Trophoblast cell (in vitro differentiated cells and primary cell): ENCODE results near the gene RFPL3.

Source experiments
- DNase-seq, 2 donors: peaks; one replicate each; pipeline ENCODE4 v3.0.0-alpha.2; 2016
- H2AFZ ChIP-seq: 2 replicates; pipeline ENCODE4 v1.6.1; 2013; ENCODE audit warnings: low read length, moderate library complexity, mild to moderate bottlenecking; ENCODE audit not compliant: insufficient read depth, poor library complexity
- H2AK5ac ChIP-seq: 2 replicates; pipeline ENCODE4 v1.6.1; 2013; ENCODE audit warnings: mild to moderate bottlenecking, low read length
- H2BK120ac ChIP-seq: 2 replicates; pipeline ENCODE4 v1.6.1; 2013; ENCODE audit warnings: low read length, mild to moderate bottlenecking, moderate library complexity; ENCODE audit not compliant: insufficient read depth, poor library complexity
- H2BK12ac ChIP-seq: 2 replicates; pipeline ENCODE4 v1.6.1; 2013; ENCODE audit warnings: mild to moderate bottlenecking, low read length, moderate library complexity
- H2BK5ac ChIP-seq: 2 replicates; pipeline ENCODE4 v1.6.1; 2013; ENCODE audit warnings: low read length, low read depth, moderate library complexity, mild to moderate bottlenecking; ENCODE audit not compliant: poor library complexity
- H3K14ac ChIP-seq: 2 replicates; pipeline ENCODE4 v1.6.1; 2013; ENCODE audit warnings: mild to moderate bottlenecking, low read length
- H3K18ac ChIP-seq: 2 replicates; pipeline ENCODE4 v1.6.1; 2013; ENCODE audit warnings: mild to moderate bottlenecking, low read length
- H3K23ac ChIP-seq: 2 replicates; pipeline ENCODE4 v1.6.1; 2013; ENCODE audit warnings: low read length
- H3K27ac ChIP-seq: 2 replicates; pipeline ENCODE4 v1.5.1; 2013; ENCODE audit warnings: low read depth, mild to moderate bottlenecking, inconsistent platforms, low read length, moderate library complexity
- H3K27me3 ChIP-seq: 2 replicates; pipeline ENCODE4 v1.6.1; 2013; ENCODE audit warnings: inconsistent platforms, mild to moderate bottlenecking, low read length, moderate library complexity; ENCODE audit not compliant: insufficient read depth
- H3K36me3 ChIP-seq, 2 experiments: 1 replicate in 1 of 2; 2 replicates in 1 of 2; pipeline ENCODE4 v1.6.1; 2013; ENCODE audit warnings: low read length in 2 of 2, mild to moderate bottlenecking in 2 of 2, moderate library complexity in 1 of 2; ENCODE audit not compliant: insufficient read depth in 2 of 2, control insufficient read depth in 1 of 2
- H3K4ac ChIP-seq: 2 replicates; pipeline ENCODE4 v1.6.1; 2013; ENCODE audit warnings: low read depth, mild to moderate bottlenecking, low read length, moderate library complexity
- H3K4me1 ChIP-seq, 2 experiments: 1 replicate in 1 of 2; 2 replicates in 1 of 2; pipeline ENCODE4 v1.6.1; 2013; ENCODE audit warnings: low read length in 2 of 2, mild to moderate bottlenecking in 2 of 2, moderate library complexity in 1 of 2; ENCODE audit not compliant: insufficient read depth in 2 of 2, control insufficient read depth in 1 of 2
- H3K4me2 ChIP-seq: 2 replicates; pipeline ENCODE4 v1.6.1; 2013; ENCODE audit warnings: inconsistent platforms, mild to moderate bottlenecking, low read length, moderate library complexity
- H3K4me3 ChIP-seq: 2 replicates; pipeline ENCODE4 v1.5.1; 2013; ENCODE audit warnings: mild to moderate bottlenecking, low read depth, low read length, inconsistent platforms
- H3K79me1 ChIP-seq: one replicate; pipeline ENCODE4 v1.6.1; 2013; ENCODE audit warnings: low read length
- H3K79me2 ChIP-seq: 2 replicates; pipeline ENCODE4 v1.6.1; 2013; ENCODE audit warnings: low read length, mild to moderate bottlenecking; ENCODE audit not compliant: control insufficient read depth, insufficient read depth, poor library complexity
- H3K9ac ChIP-seq: 2 replicates; pipeline ENCODE4 v1.6.1; 2013; ENCODE audit warnings: mild to moderate bottlenecking, low read length
- H3K9me3 ChIP-seq: 2 replicates; pipeline ENCODE4 v1.6.1; 2013; ENCODE audit warnings: low read depth, mild to moderate bottlenecking, control low read depth, inconsistent platforms, low read length; ENCODE audit not compliant: insufficient read depth
- H4K12ac ChIP-seq: 2 replicates; pipeline ENCODE4 v1.6.1; 2013; ENCODE audit warnings: low read depth, mild to moderate bottlenecking, low read length, moderate library complexity
- H4K8ac ChIP-seq: 2 replicates; pipeline ENCODE4 v1.6.1; 2013; ENCODE audit warnings: low read depth, mild to moderate bottlenecking, low read length, moderate library complexity
- H4K91ac ChIP-seq: one replicate; pipeline ENCODE4 v1.6.1; 2013; ENCODE audit warnings: low read depth, mild to moderate bottlenecking, low read length, moderate library complexity
- WGBS: extraction: QIAGEN DNeasy Blood & Tissue Kit; methylation state at CpG from one replicate; pipeline ENCODE4 v1.1.7; 2013; ENCODE audit warnings: missing lambda C conversion rate; ENCODE audit not compliant: insufficient read length, insufficient coverage; ENCODE audit errors: extremely low coverage; 5-methylcytosine and 5-hydroxymethylcytosine counted together

RFPL3 gene

GRCh38 chr22:32326647-32327046 is 31.0 kb upstream of the RFPL3 start:
- Histone ChIP-seq H2BK12ac (no peak overlapping the region), H3K9me3 (peaks cover 2% of the 10 kb centered on the region), H2BK120ac (no peak overlapping the region), H3K4me1 (no peaks in the 10 kb centered on the region), H4K8ac (no peak overlapping the region), H3K79me1 (no peaks in the 10 kb centered on the region), H3K4ac (no peak overlapping the region), H2AK5ac (no peak overlapping the region), H2BK5ac (no peak overlapping the region), H4K12ac (no peak overlapping the region), H3K27me3 (no peaks in the 10 kb centered on the region), H3K36me3 (no peaks in the 10 kb centered on the region), H3K4me3 (no peak overlapping the region), H3K9ac (no peak overlapping the region), H4K91ac (no peak overlapping the region), H3K4me2 (no peak overlapping the region), H3K23ac (no peak overlapping the region), H3K14ac (no peak overlapping the region), H3K79me2 (no peaks in the 10 kb centered on the region), H3K27ac (no peak overlapping the region), H3K18ac (no peak overlapping the region), H2AFZ (no peak overlapping the region)
- no peak for DNase-seq
- WGBS = no CpG with 5 or more reads among the region's 10 CpGs

DNA sequence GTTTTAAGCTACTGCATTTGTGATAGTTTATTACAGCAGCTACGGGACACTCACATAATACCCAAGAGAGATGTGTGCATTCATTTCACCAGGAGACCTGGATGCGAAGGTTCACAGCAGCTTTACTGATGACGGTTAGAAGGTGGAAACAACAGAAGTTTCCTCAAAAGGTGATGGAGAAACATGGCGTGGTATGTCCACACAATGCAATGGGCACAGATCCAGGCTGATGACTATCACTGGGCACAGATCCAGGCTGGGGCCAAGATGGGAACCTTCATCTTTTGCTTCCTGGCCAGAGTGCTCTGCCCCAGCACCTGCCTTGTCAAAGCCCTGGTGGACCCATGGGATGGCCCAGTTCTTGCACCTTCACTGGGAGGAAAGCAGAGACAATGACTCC is 30.6 kb upstream of the RFPL3 start:
- Histone ChIP-seq H4K91ac (no peak overlapping the region), H2AK5ac (no peak overlapping the region), H4K12ac (no peak overlapping the region), H3K27ac (no peak overlapping the region), H3K4ac (no peak overlapping the region), H2AFZ (no peak overlapping the region), H3K79me2 (no peaks in the 10 kb centered on the region), H2BK120ac (no peak overlapping the region), H3K4me3 (no peak overlapping the region), H2BK12ac (no peak overlapping the region), H2BK5ac (no peak overlapping the region), H3K79me1 (no peaks in the 10 kb centered on the region), H3K23ac (no peak overlapping the region), H3K14ac (no peak overlapping the region), H3K27me3 (no peaks in the 10 kb centered on the region), H3K9me3 (peaks cover 2% of the 10 kb centered on the region), H3K9ac (no peak overlapping the region), H4K8ac (no peak overlapping the region), H3K36me3 (no peaks in the 10 kb centered on the region), H3K18ac (no peak overlapping the region), H3K4me1 (no peaks in the 10 kb centered on the region), H3K4me2 (no peak overlapping the region)
- WGBS = no CpG with 5 or more reads among the region's 4 CpGs
- no peak for DNase-seq

DNA sequence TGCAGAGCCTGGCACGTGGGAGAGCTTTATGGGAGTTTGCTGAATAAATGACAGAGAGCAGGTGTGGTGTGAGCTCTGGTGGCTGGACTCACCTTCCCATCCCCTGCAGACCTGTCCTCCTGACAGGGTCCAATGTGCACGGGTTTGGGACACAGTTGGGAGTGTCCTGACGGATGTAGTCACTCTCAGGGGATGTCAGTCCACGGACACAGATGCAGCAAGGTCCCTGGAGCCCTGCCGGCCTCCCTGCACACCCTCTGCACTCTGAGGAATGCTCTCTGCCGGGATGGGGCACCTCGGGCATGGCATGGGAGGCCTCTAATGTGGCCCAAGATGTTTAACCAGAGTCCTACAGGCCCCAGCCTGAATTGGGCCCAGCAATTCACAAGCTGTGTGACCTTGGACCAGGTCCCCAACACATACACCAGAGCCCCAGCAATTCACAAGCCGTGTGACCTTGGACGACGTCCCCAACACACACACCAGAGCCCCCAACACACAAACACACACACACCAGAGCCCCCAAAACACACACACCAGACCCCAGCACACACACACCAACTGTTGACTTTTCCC is 30.0 kb upstream of the RFPL3 start:
- H3K79me1 ChIP-seq = no peaks in the 10 kb centered on the region
- no CpG with 5 or more reads among the region's 10 CpGs for WGBS

GRCh38 chr22:32328306-32329201 is 29.1 kb upstream of the RFPL3 start:
- no peak overlapping the region for H3K23ac ChIP-seq
- H4K12ac ChIP-seq = no peak overlapping the region
- H3K4me3 ChIP-seq = no peak overlapping the region
- no peak overlapping the region for H2AK5ac ChIP-seq
- no peak overlapping the region for H3K27ac ChIP-seq
- no peak overlapping the region for H4K91ac ChIP-seq
- no peaks in the 10 kb centered on the region for H3K27me3 ChIP-seq
- peaks cover 2% of the 10 kb centered on the region for H3K9me3 ChIP-seq
- H3K18ac ChIP-seq = no peak overlapping the region
- no peak overlapping the region for H3K4ac ChIP-seq
- no peak overlapping the region for H2BK5ac ChIP-seq
- H3K4me1 ChIP-seq = no peaks in the 10 kb centered on the region
- WGBS = no CpG with 5 or more reads among the region's 8 CpGs
- H4K8ac ChIP-seq = no peak overlapping the region
- DNase-seq = no peak
- no peak overlapping the region for H3K14ac ChIP-seq
- H3K36me3 ChIP-seq = no peaks in the 10 kb centered on the region
- H3K4me2 ChIP-seq = no peak overlapping the region
- no peak overlapping the region for H3K9ac ChIP-seq
- no peaks in the 10 kb centered on the region for H3K79me2 ChIP-seq
- H2BK120ac ChIP-seq = no peak overlapping the region
- no peak overlapping the region for H2BK12ac ChIP-seq
- no peak overlapping the region for H2AFZ ChIP-seq
- no peaks in the 10 kb centered on the region for H3K79me1 ChIP-seq

More for the DNA sequence above, 30.0 kb upstream of the RFPL3 start:
- no peaks in the 10 kb centered on the region for H3K79me2 ChIP-seq
- H3K4me3 ChIP-seq = no peak overlapping the region
- no peak overlapping the region for H3K23ac ChIP-seq
- H3K9me3 ChIP-seq = peaks cover 2% of the 10 kb centered on the region
- H2AK5ac ChIP-seq = no peak overlapping the region
- H3K4ac ChIP-seq = no peak overlapping the region
- H3K4me2 ChIP-seq = no peak overlapping the region
- no peak overlapping the region for H4K8ac ChIP-seq
- H2AFZ ChIP-seq = no peak overlapping the region
- no peak overlapping the region for H4K12ac ChIP-seq
- no peaks in the 10 kb centered on the region for H3K4me1 ChIP-seq
- no peaks in the 10 kb centered on the region for H3K27me3 ChIP-seq
- H3K27ac ChIP-seq = no peak overlapping the region
- H2BK12ac ChIP-seq = no peak overlapping the region
- DNase-seq = no peak
- H4K91ac ChIP-seq = no peak overlapping the region
- H2BK120ac ChIP-seq = no peak overlapping the region
- H3K36me3 ChIP-seq = no peaks in the 10 kb centered on the region
- H3K18ac ChIP-seq = no peak overlapping the region
- no peak overlapping the region for H3K9ac ChIP-seq
- no peak overlapping the region for H2BK5ac ChIP-seq
- no peak overlapping the region for H3K14ac ChIP-seq
